DOHH2 (cell line): ENCODE results near the gene RAD1.
A peak's percentile ranks its signal among the peaks of the same experiment; 100 is the strongest.

Source experiments
- H3F3A ChIP-seq: fragments of 200-600 bp; sonication (generic), shearing (Covaris generic); 2 replicates; pipeline ENCODE4 v1.6.0; 2016; ENCODE audit warnings: antibody characterized with exemption, mild to moderate bottlenecking; ENCODE audit not compliant: control insufficient read depth, insufficient read depth
- H3K27ac ChIP-seq: fragments of 200-600 bp; sonication (generic); 2 replicates; pipeline ENCODE4 v1.5.1; 2014; ENCODE audit warnings: low read depth, mild to moderate bottlenecking, low read length, moderate library complexity
- H3K27me3 ChIP-seq: fragments of 200-600 bp; sonication (generic); 2 replicates; pipeline ENCODE4 v1.6.1; 2014; ENCODE audit warnings: mild to moderate bottlenecking, low read length, mixed read lengths; ENCODE audit not compliant: control insufficient read depth
- H3K36me3 ChIP-seq: fragments of 200-600 bp; sonication (generic); 2 replicates; pipeline ENCODE4 v1.6.1; 2014; ENCODE audit warnings: mild to moderate bottlenecking, low read length, moderate library complexity, mixed read lengths; ENCODE audit not compliant: control insufficient read depth
- H3K4me1 ChIP-seq: fragments of 200-600 bp; sonication (generic); 2 replicates; pipeline ENCODE4 v1.6.1; 2014; ENCODE audit warnings: mild to moderate bottlenecking, low read length, mixed read lengths; ENCODE audit not compliant: control insufficient read depth
- H3K4me2 ChIP-seq: fragments of 200-600 bp; sonication (generic); 2 replicates; pipeline ENCODE4 v1.6.0; 2014; ENCODE audit warnings: mild to moderate bottlenecking, low read length, moderate library complexity
- H3K4me3 ChIP-seq: fragments of 200-600 bp; sonication (generic); 2 replicates; pipeline ENCODE4 v1.5.1; 2014; ENCODE audit warnings: mild to moderate bottlenecking, low read length, mixed read lengths
- H3K79me2 ChIP-seq: fragments of 200-600 bp; sonication (generic); 2 replicates; pipeline ENCODE4 v1.6.1; 2014; ENCODE audit warnings: mild to moderate bottlenecking, low read length, mixed read lengths; ENCODE audit not compliant: control insufficient read depth
- H3K9me2 ChIP-seq: fragments of 200-600 bp; sonication (generic); replicated peaks from 2 replicates; pipeline ENCODE4 v1.6.1; 2014; ENCODE audit warnings: mild to moderate bottlenecking, low read length, mixed read lengths; ENCODE audit not compliant: control insufficient read depth
- H3K9me3 ChIP-seq: fragments of 200-600 bp; sonication (generic); 2 replicates; pipeline ENCODE4 v1.6.1; 2014; ENCODE audit warnings: antibody characterized with exemption, low read length, mixed read lengths; ENCODE audit not compliant: control insufficient read depth, insufficient read depth
- H4K20me1 ChIP-seq: fragments of 200-600 bp; sonication (generic); 2 replicates; pipeline ENCODE4 v1.6.0; 2014; ENCODE audit warnings: low read depth, mild to moderate bottlenecking, antibody characterized with exemption, low read length, moderate library complexity; ENCODE audit not compliant: control insufficient read depth, insufficient read depth
- EZH2phosphoT487 ChIP-seq: fragments of 200-600 bp; sonication (generic); IDR thresholded peaks from 2 replicates; pipeline ENCODE4 v1.6.1; 2017; ENCODE audit warnings: borderline replicate concordance, mild to moderate bottlenecking, antibody characterized with exemption, low read length, moderate library complexity, mixed read lengths
- TF ChIP-seq, protein P1 (sequence below): fragments of 200-600 bp; sonication (generic); IDR thresholded peaks from one replicate; pipeline ENCODE4 v1.5.1; 2014; ENCODE audit warnings: antibody characterized with exemption, mild to moderate bottlenecking, low read depth, low read length; ENCODE audit not compliant: poor library complexity, severe bottlenecking

The RAD1 gene, protein sequence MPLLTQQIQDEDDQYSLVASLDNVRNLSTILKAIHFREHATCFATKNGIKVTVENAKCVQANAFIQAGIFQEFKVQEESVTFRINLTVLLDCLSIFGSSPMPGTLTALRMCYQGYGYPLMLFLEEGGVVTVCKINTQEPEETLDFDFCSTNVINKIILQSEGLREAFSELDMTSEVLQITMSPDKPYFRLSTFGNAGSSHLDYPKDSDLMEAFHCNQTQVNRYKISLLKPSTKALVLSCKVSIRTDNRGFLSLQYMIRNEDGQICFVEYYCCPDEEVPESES

DNA sequence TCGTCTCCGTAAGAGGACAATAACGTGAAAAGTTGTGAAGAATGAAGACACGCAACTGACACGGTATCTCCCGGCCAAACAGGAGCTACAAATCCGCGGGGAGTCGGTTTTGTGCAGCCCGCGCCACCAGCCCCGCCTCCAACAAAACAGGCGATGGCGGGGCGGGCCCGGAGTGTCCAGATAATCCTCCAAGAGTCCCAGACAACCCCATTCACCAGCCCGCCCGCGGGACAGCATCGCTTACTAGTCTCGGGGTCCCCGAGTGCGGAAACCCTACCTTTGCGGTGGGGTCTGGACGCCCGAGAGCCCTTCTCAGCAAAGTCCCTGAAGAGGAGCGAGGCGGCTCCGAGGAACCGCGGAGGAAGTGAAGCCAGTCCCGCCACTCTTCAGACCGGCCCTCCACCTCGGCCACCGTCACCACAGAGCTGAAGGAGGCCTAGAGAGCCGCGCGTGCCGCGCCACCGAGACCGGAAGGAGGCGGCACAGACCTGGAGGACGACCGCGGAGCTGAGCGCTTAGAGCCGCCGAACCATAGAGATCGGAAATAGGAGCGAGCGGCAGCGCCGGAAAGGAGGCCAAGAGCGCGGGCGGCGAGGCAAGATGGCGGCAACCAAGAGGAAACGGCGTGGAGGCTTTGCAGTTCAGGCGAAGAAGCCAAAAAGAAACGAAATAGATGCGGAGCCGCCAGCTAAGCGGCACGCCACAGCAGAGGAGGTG is at the start of gene RAD1, which contains the start of gene BRIX1:
Gene RAD1, minus strand, starts transcription at position 366 of the 717 bp plus-strand sequence. CDS start 612 bp downstream, outside the sequence.
Gene BRIX1, plus strand, starts transcription at position 573 of the 717 bp plus-strand sequence. Its CDS starts 28 bp downstream, at position 601.
- Histone ChIP-seq H3K4me2 (peak within 1 kb of the TSS; percentile 87), H3K36me3 (peaks cover 93% of the 10 kb centered on the region), H3K4me3 (peak within 1 kb of the TSS; percentile 85), H3K9me2 (no peaks in the 10 kb centered on the region), H3K27ac (peak within 1 kb of the TSS; percentile 79), H3F3A (peaks cover 14% of the 10 kb centered on the region), H3K27me3 (no peaks in the 10 kb centered on the region), H3K4me1 (peaks cover 25% of the 10 kb centered on the region), H4K20me1 (no peaks in the 10 kb centered on the region; the same call in 1 of the 2 replicates), H3K9me3 (no peaks in the 10 kb centered on the region), H3K79me2 (peaks cover 97% of the 10 kb centered on the region)
- TF ChIP-seq EZH2phosphoT487: no peak
- TF ChIP-seq, protein P1, sequence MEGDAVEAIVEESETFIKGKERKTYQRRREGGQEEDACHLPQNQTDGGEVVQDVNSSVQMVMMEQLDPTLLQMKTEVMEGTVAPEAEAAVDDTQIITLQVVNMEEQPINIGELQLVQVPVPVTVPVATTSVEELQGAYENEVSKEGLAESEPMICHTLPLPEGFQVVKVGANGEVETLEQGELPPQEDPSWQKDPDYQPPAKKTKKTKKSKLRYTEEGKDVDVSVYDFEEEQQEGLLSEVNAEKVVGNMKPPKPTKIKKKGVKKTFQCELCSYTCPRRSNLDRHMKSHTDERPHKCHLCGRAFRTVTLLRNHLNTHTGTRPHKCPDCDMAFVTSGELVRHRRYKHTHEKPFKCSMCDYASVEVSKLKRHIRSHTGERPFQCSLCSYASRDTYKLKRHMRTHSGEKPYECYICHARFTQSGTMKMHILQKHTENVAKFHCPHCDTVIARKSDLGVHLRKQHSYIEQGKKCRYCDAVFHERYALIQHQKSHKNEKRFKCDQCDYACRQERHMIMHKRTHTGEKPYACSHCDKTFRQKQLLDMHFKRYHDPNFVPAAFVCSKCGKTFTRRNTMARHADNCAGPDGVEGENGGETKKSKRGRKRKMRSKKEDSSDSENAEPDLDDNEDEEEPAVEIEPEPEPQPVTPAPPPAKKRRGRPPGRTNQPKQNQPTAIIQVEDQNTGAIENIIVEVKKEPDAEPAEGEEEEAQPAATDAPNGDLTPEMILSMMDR: no peak

DNA sequence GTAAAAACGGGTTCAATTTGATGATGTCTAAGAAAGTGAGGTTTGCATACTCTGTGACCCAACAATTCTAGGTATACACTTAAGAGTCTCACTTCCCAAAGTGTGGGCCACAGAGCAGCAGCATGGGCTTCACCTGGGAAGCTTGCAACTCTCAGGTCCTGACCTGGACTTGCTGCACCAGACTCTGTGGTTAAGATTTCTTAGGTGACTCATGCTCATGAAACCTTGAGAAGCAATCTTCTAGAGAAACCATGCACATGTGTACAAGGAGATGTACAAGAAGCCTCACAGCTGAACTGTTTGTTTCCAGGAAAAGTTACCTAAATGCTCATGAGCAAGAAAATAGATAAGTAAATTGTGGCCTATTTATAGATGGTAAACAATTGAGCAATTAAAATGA is 44.0 kb upstream of the RAD1 start:
- Histone ChIP-seq H3K4me2 (no peak overlapping the region), H3K27ac (no peak overlapping the region), H3K4me3 (no peak overlapping the region), H4K20me1 (no peaks in the 10 kb centered on the region), H3K79me2 (no peaks in the 10 kb centered on the region), H3K9me3 (no peaks in the 10 kb centered on the region), H3K36me3 (peaks cover 13% of the 10 kb centered on the region), H3K9me2 (no peaks in the 10 kb centered on the region), H3F3A (no peaks in the 10 kb centered on the region), H3K4me1 (no peaks in the 10 kb centered on the region), H3K27me3 (no peaks in the 10 kb centered on the region)
- TF ChIP-seq, protein P1: no peak
- TF ChIP-seq EZH2phosphoT487: no peak

DNA sequence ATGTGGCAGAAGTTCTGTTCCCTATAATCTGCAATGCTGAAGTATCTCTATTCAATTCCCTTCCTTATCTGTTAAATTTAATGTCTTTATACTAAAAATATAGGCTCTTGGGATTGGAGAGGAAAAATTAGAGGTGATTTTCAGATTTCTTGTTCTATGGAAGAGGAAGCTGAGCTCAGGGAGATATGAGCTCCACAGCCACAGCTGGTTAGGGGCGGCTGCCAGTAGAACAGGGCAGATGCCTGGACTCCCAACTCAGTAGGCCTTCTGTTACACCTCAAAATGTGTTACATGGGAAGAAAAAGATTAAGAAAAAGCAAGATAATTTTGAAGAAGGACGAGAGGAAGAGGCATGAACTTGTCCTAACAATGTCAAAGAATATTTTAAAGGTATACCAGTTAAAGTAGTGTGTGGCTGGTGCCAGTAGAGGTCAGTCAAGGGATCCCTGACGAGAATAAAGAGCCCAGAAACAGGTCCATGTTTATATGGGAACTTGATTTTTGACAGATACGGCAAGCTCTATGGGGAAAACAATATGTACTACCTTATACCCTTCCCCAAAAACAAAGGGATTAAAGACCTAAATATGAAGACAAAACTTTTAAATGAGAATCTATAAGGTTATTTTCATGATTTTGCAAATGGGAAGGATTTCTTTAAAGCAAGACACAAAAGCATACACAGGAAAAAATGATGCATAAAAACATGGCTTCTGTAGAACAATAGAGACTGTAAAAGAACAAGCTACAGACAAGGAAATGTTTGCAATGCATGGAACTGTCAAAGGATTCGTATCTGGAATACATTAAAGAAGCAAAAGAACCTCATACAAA is 42.8 kb upstream of the RAD1 start:
- no peaks in the 10 kb centered on the region for H3K9me2 ChIP-seq
- H3K79me2 ChIP-seq: no peaks in the 10 kb centered on the region
- H3K4me2 ChIP-seq: no peak overlapping the region
- peaks cover 23% of the 10 kb centered on the region for H3K36me3 ChIP-seq
- 0 out of 2 replicates have a peak, but pooled peaks cover 2% of the 10 kb centered on the region for H3F3A ChIP-seq
- no peak overlapping the region for H3K4me3 ChIP-seq
- no peaks in the 10 kb centered on the region for H4K20me1 ChIP-seq
- no peak overlapping the region for H3K27ac ChIP-seq
- TF ChIP-seq EZH2phosphoT487: no peak
- TF ChIP-seq, protein P1: peak; percentile 53
- no peaks in the 10 kb centered on the region for H3K9me3 ChIP-seq
- no peaks in the 10 kb centered on the region for H3K4me1 ChIP-seq
- no peaks in the 10 kb centered on the region for H3K27me3 ChIP-seq
